ENCODE results near the gene NXNL1. TPM values are rescaled to one million over a fixed set of nuclear protein-coding genes. Genes with fewer than 3 reads are reported as not detected.

The NXNL1 gene
- total and polyA plus RNA-seq, 2 experiments from 2014 or later, result not detected

- TF ChIP-seq CTCF (conservative IDR thresholded peaks at IDR 0.05; ENCODE audit: low read depth in 2 of 2), result no peak
- no peak for TF ChIP-seq EZH2phosphoT487 (IDR thresholded peaks at IDR 0.05; ENCODE audit: unreplicated experiment)
These were observed 29.7 kb upstream of the NXNL1 start (continued) for GRCh38 chr19:17490411-17490810.

GRCh38 chr19:17489392-17490030, 28.8 kb upstream of the NXNL1 start:
- Histone ChIP-seq H3K4me2 (peak overlapping the region; percentile 72), H3K27ac (ENCODE audit: low read depth) (peak overlapping the region; percentile 66; the same call in 1 of the 2 replicates), H3K4me1 (ENCODE audit: insufficient read depth) (peaks cover 13% of the 10 kb centered on the region; the same call in 1 of the 2 replicates), H3K27me3 (ENCODE audit: insufficient read depth) (no peaks in the 10 kb centered on the region), H3K9me2 (ENCODE audit: insufficient read depth) (no peaks in the 10 kb centered on the region), H2AFZ (peak overlapping the region; percentile 95), H3K79me2 (replicated peaks; ENCODE audit: insufficient read depth) (no peaks in the 10 kb centered on the region), H4K20me1 (replicated peaks; ENCODE audit: insufficient read depth) (no peaks in the 10 kb centered on the region), H3K4me3 (peak overlapping the region; percentile 77), H3F3A (replicated peaks; ENCODE audit: low read depth) (peaks cover 11% of the 10 kb centered on the region), H3K36me3 (ENCODE audit: insufficient read depth) (no peaks in the 10 kb centered on the region)
- DNase-seq (ENCODE audit: low spot score) (peak; percentile 41), ATAC-seq (peak; percentile 1; the same call in 1 of the 3 replicates)
- Mint-ChIP-seq H3K27me3 (ENCODE audit: insufficient read depth, low read depth, poor library complexity) (peaks cover 16% of the 10 kb centered on the region), H3K36me3 (ENCODE audit: low read depth) (no peaks in the 10 kb centered on the region), H3K9me3 (no peaks in the 10 kb centered on the region), H3K27ac (peak overlapping the region; percentile 2; the same call in 1 of the 2 replicates), H3K4me1 (peaks cover 21% of the 10 kb centered on the region), H3K4me3 (peak overlapping the region; percentile 20)
- TF ChIP-seq CTCF (conservative IDR thresholded peaks at IDR 0.05; ENCODE audit: low read depth in 2 of 2) (peak in 1 of 2 experiments; percentile 21; a peak in 1 of 4 replicates), JUNB (IDR thresholded peaks at IDR 0.05; ENCODE audit: unreplicated experiment) (no peak), ETS1 (IDR thresholded peaks at IDR 0.05) (no peak)

- Mint-ChIP-seq H3K9me3 (no peaks in the 10 kb centered on the region; the same call in 2 of the 3 replicates), H3K36me3 (ENCODE audit: low read depth) (no peaks in the 10 kb centered on the region), H3K4me3 (peak overlapping the region; percentile 86), H3K27ac (peak overlapping the region; percentile 96), H3K27me3 (ENCODE audit: insufficient read depth, low read depth, poor library complexity) (peaks cover 19% of the 10 kb centered on the region), H3K4me1 (peaks cover 23% of the 10 kb centered on the region)
- no peak for TF ChIP-seq STAT1 (IDR thresholded peaks at IDR 0.05; ENCODE audit: unreplicated experiment)
- peak; percentile 63 for TF ChIP-seq POLR2AphosphoS5 (IDR thresholded peaks at IDR 0.05; ENCODE audit: low read depth)
- peak; percentile 71 for TF ChIP-seq CREB1 (CRISPR knock-in tag; IDR thresholded peaks at IDR 0.05; ENCODE audit: low read depth)
- TF ChIP-seq CTCF (conservative IDR thresholded peaks at IDR 0.05; ENCODE audit: low read depth in 2 of 2), result peak; percentile 79 to 85
- Histone ChIP-seq H3K4me2 (peak overlapping the region; percentile 91), H4K20me1 (replicated peaks; ENCODE audit: insufficient read depth) (no peaks in the 10 kb centered on the region), H3F3A (replicated peaks; ENCODE audit: low read depth) (peaks cover 11% of the 10 kb centered on the region), H3K4me1 (ENCODE audit: insufficient read depth) (peaks cover 13% of the 10 kb centered on the region; the same call in 1 of the 2 replicates), H3K36me3 (ENCODE audit: insufficient read depth) (no peaks in the 10 kb centered on the region), H3K9me2 (ENCODE audit: insufficient read depth) (no peaks in the 10 kb centered on the region), H3K27ac (ENCODE audit: low read depth) (no peak overlapping the region), H3K27me3 (ENCODE audit: insufficient read depth) (no peaks in the 10 kb centered on the region), H3K4me3 (peak overlapping the region; percentile 77), H3K79me2 (replicated peaks; ENCODE audit: insufficient read depth) (no peaks in the 10 kb centered on the region), H2AFZ (peak overlapping the region; percentile 95)
- DNase-seq (ENCODE audit: low spot score), result peak; percentile 99
- peak; percentile 93 for ATAC-seq
These were observed 28.1 kb upstream of the NXNL1 start for GRCh38 chr19:17488593-17489391.
